H1 (cell line): Measurements from ENCODE around the gene CEP83. TPM values are rescaled to one million over a fixed set of nuclear protein-coding genes. Genes with fewer than 3 reads are reported as not detected.

ENCODE experiments used
- CTCF ChIA-PET: fragments of 300-600 bp; sonication (Branson Sonifier 250); formaldehyde crosslinking; loops from one replicate; lab custom pipeline; 2021; ENCODE audit not compliant: partially characterized antibody; lab: Charles Lee
- POLR2A ChIA-PET: fragments of 300-600 bp; sonication (Branson Sonifier 250); formaldehyde crosslinking; loops from one replicate; lab custom pipeline; 2021; ENCODE audit warnings: inconsistent platforms; ENCODE audit not compliant: partially characterized antibody; lab: Charles Lee
- DNase-seq, 2 experiments: peaks; one replicate each; pipeline versions ENCODE4 v3.0.0 to v3.0.0-alpha.2; 2010 to 2022; ENCODE audit warnings: low spot score in 2 of 2, low read depth in 1 of 2, mixed read lengths in 1 of 2
- FAIRE-seq: peaks from 2 replicates; lab custom pipeline; 2011; peaks lifted over from hg19 to GRCh38; lab: Jason Lieb, UNC
- H2AFZ ChIP-seq: 2 replicates; pipeline ENCODE4 v1.8.1; 2012; ENCODE audit warnings: low read length, inconsistent platforms
- H2AK5ac ChIP-seq: 2 replicates; pipeline ENCODE4 v1.6.1; 2013; ENCODE audit warnings: low read depth, low read length
- H2BK120ac ChIP-seq: replicated peaks from 2 replicates; pipeline ENCODE3; 2013; ENCODE audit warnings: low read depth, low read length, inconsistent platforms
- H2BK12ac ChIP-seq: 2 replicates; pipeline ENCODE4 v1.6.1; 2013; ENCODE audit warnings: low read depth, low read length
- H2BK15ac ChIP-seq: 2 replicates; pipeline ENCODE4 v1.6.1; 2013; ENCODE audit warnings: low read length
- H2BK20ac ChIP-seq: 2 replicates; pipeline ENCODE4 v1.6.1; 2013; ENCODE audit warnings: low read length
- H2BK5ac ChIP-seq: 2 replicates; pipeline ENCODE4 v1.6.1; 2013; ENCODE audit warnings: low read depth, low read length
- H3K14ac ChIP-seq: 2 replicates; pipeline ENCODE4 v1.6.1; 2013; ENCODE audit warnings: inconsistent platforms; ENCODE audit not compliant: insufficient read length
- H3K18ac ChIP-seq: 2 replicates; pipeline ENCODE4 v1.6.1; 2013; ENCODE audit warnings: low read length; ENCODE audit errors: extremely low read depth
- H3K23ac ChIP-seq: 2 replicates; pipeline ENCODE4 v1.6.1; 2013; ENCODE audit warnings: inconsistent platforms; ENCODE audit not compliant: insufficient read length
- H3K23me2 ChIP-seq: 2 replicates; pipeline ENCODE4 v1.6.1; 2013; ENCODE audit warnings: low read depth, low read length
- H3K27ac ChIP-seq: 2 replicates; pipeline ENCODE4 v1.6.1; 2011; ENCODE audit warnings: low read depth, low read length, inconsistent platforms
- H3K27me3 ChIP-seq, 4 experiments: replicated peaks in 1 of 4; 1 replicate in 1 of 4; 2 replicates in 3 of 4; pipeline versions ENCODE4 v1.6.1 to v1.8.1; 2011 to 2013; ENCODE audit warnings: low read length in 3 of 4, mild to moderate bottlenecking in 3 of 4, inconsistent platforms in 2 of 4, mixed read lengths in 2 of 4, moderate library complexity in 1 of 4; ENCODE audit not compliant: control insufficient read depth in 3 of 4, insufficient read depth in 3 of 4; ENCODE audit errors: extremely low read depth in 1 of 4
- H3K36me3 ChIP-seq, 4 experiments: 2 replicates each; pipeline versions ENCODE4 v1.6.1 to v1.8.1; 2011 to 2013; ENCODE audit warnings: mild to moderate bottlenecking in 4 of 4, low read length in 3 of 4, moderate library complexity in 2 of 4, control low read depth in 1 of 4, inconsistent platforms in 1 of 4; ENCODE audit not compliant: insufficient read depth in 4 of 4, control insufficient read depth in 2 of 4
- H3K4ac ChIP-seq: replicated peaks from 2 replicates; pipeline ENCODE3; 2013; ENCODE audit warnings: low read length, low read depth, mixed read lengths, inconsistent platforms; ENCODE audit not compliant: insufficient read length
- H3K4me1 ChIP-seq, 4 experiments: replicated peaks in 1 of 4; 1 replicate in 1 of 4; 2 replicates in 3 of 4; pipeline versions ENCODE4 v1.6.1 to v1.8.1; 2011 to 2013; ENCODE audit warnings: low read length in 3 of 4, inconsistent platforms in 2 of 4, mixed read lengths in 1 of 4; ENCODE audit not compliant: insufficient read depth in 4 of 4, control insufficient read depth in 3 of 4
- H3K4me2 ChIP-seq, 2 experiments: 2 replicates each; pipeline versions ENCODE4 v1.6.1 to v1.8.1; 2011 to 2013; ENCODE audit warnings: low read depth in 2 of 2, low read length in 2 of 2, control low read depth in 1 of 2, inconsistent platforms in 1 of 2, mild to moderate bottlenecking in 1 of 2; ENCODE audit not compliant: insufficient read depth in 1 of 2
- H3K4me3 ChIP-seq, 4 experiments: fragments of 200-600, 300-600 bp in 1 of 4; sonication (generic), shearing (Covaris generic), sonication (Bioruptor Twin) in 1 of 4; 2 replicates each; pipeline versions ENCODE4 v1.5.1 to v1.8.1; 2011 to 2016; ENCODE audit warnings: low read length in 4 of 4, low read depth in 3 of 4, control low read depth in 2 of 4, inconsistent platforms in 2 of 4, mild to moderate bottlenecking in 2 of 4, mixed read lengths in 1 of 4, moderate library complexity in 1 of 4; ENCODE audit not compliant: insufficient read depth in 2 of 4; ENCODE audit errors: extremely low read depth in 1 of 4
- H3K56ac ChIP-seq: replicated peaks from 2 replicates; pipeline ENCODE3; 2013; ENCODE audit warnings: low read depth, mild to moderate bottlenecking, mixed read lengths, low read length, inconsistent platforms; ENCODE audit not compliant: insufficient read length
- H3K79me1 ChIP-seq: 2 replicates; pipeline ENCODE4 v1.6.1; 2013; ENCODE audit warnings: low read depth, low read length, control low read depth
- H3K79me2 ChIP-seq, 2 experiments: 2 replicates each; pipeline versions ENCODE4 v1.6.1 to v1.8.1; 2012 to 2013; ENCODE audit warnings: low read length in 2 of 2, mild to moderate bottlenecking in 2 of 2, inconsistent platforms in 1 of 2; ENCODE audit not compliant: insufficient read depth in 2 of 2, control insufficient read depth in 1 of 2
- H3K9ac ChIP-seq, 4 experiments: replicated peaks in 1 of 4; 1 replicate in 1 of 4; 2 replicates in 3 of 4; pipeline versions ENCODE4 v1.6.1 to v1.8.1; 2011 to 2013; ENCODE audit warnings: low read depth in 3 of 4, low read length in 3 of 4, control low read depth in 2 of 4, mild to moderate bottlenecking in 2 of 4, moderate library complexity in 2 of 4, inconsistent platforms in 1 of 4; ENCODE audit errors: extremely low read depth in 1 of 4
- H3K9me3 ChIP-seq, 2 experiments: 2 replicates each; pipeline versions ENCODE4 v1.6.1 to v1.8.1; 2012 to 2013; ENCODE audit warnings: mild to moderate bottlenecking in 2 of 2, moderate library complexity in 2 of 2, control low read depth in 1 of 2, inconsistent platforms in 1 of 2, low read depth in 1 of 2, low read length in 1 of 2, mixed read lengths in 1 of 2; ENCODE audit not compliant: insufficient read depth in 2 of 2
- H4K20me1 ChIP-seq, 2 experiments: replicated peaks in 1 of 2; 2 replicates each; pipeline versions ENCODE3 to v1.8.1; 2011 to 2013; ENCODE audit warnings: inconsistent platforms in 2 of 2, low read length in 2 of 2, mild to moderate bottlenecking in 1 of 2; ENCODE audit not compliant: insufficient read depth in 2 of 2, control insufficient read depth in 1 of 2
- H4K5ac ChIP-seq: 2 replicates; pipeline ENCODE4 v1.6.1; 2013; ENCODE audit warnings: low read length, low read depth, mixed read lengths, inconsistent platforms; ENCODE audit not compliant: insufficient read length
- H4K8ac ChIP-seq: 2 replicates; pipeline ENCODE4 v1.8.0; 2013; ENCODE audit warnings: mild to moderate bottlenecking, moderate library complexity, low read length, inconsistent platforms; ENCODE audit not compliant: insufficient read depth; ENCODE audit errors: extremely low read depth
- H4K91ac ChIP-seq: replicated peaks from 2 replicates; pipeline ENCODE3; 2013; ENCODE audit warnings: low read length, mixed read lengths, inconsistent platforms; ENCODE audit not compliant: insufficient read length
- E2F6 ChIP-seq: IDR thresholded peaks from 2 replicates; pipeline ENCODE4 v1.6.1; 2012; ENCODE audit warnings: inconsistent platforms
- SAP30 ChIP-seq: fragments of 300-600 bp; sonication (generic); IDR thresholded peaks from 2 replicates; pipeline ENCODE4 v1.7.1; 2012; ENCODE audit warnings: low read length, moderate library complexity, mild to moderate bottlenecking, inconsistent platforms; ENCODE audit not compliant: insufficient read depth, insufficient replicate concordance
- WGBS, 2 experiments: shearing (Covaris generic) in 1 of 2; methylation state at CpG; one replicate each; pipeline versions ENCODE4 v1.1.6 to v1.1.7; 2013 to 2015; ENCODE audit warnings: low lambda C conversion rate in 2 of 2, mixed read lengths in 2 of 2, inconsistent platforms in 1 of 2, low coverage in 1 of 2, missing lambda C conversion rate in 1 of 2; ENCODE audit not compliant: insufficient replicate concordance in 2 of 2, insufficient coverage in 1 of 2, insufficient read length in 1 of 2; ENCODE audit errors: extremely low coverage in 1 of 2, missing lambda C conversion rate in 1 of 2; 5-methylcytosine and 5-hydroxymethylcytosine counted together
- polyA plus RNA-seq, 7 experiments: library from polyadenylated mRNA; depleted of rRNA in 3 of 7; stranded (reverse) in 5 of 7; unstranded in 2 of 7; fragments of >200 nt in 5 of 7; fragments of 200-250 nt in 2 of 7; gene quantifications; 1 replicate in 5 of 7; 2 replicates in 1 of 7; 4 replicates in 1 of 7; pipeline versions ENCODE4 v1.2.1 to v1.2.3, GENCODE V29; 2011 to 2013; ENCODE audit warnings: missing spikeins in 2 of 7, mixed read lengths in 2 of 7
- total RNA-seq: library from RNA; stranded (reverse); fragmentation: NEBNext Ultra II Directional; extraction: Animal tissue kit (Norgen Biotek cat#: 25700); gene quantifications from 2 replicates; pipeline ENCODE4 v1.2.1, GENCODE V29; 2021

CEP83 gene
- total and polyA plus RNA-seq, 2 of the 8 experiments (the other 6 are each of a cell fraction or from before 2014, with no cell fraction given), result 6.0 to 25.8 TPM

- WGBS, 2 experiments, result 79% methylated on average over 5 of the region's 5 CpGs; no CpG with 5 or more reads in 1 of the 2 experiments
- no peak overlapping the region for H3K56ac ChIP-seq
- H2BK120ac ChIP-seq, result no peak overlapping the region
- H3K27ac ChIP-seq, result no peak overlapping the region
- no peaks in the 10 kb centered on the region for H3K27me3 ChIP-seq
- H4K8ac ChIP-seq, result no peak overlapping the region
- H2AK5ac ChIP-seq, result no peak overlapping the region
- peaks cover 0 to 63% of the 10 kb centered on the region in 2 experiments; a peak in 2 of 4 replicates for H3K79me2 ChIP-seq
- no peak overlapping the region for H4K5ac ChIP-seq
- H2AFZ ChIP-seq, result no peak overlapping the region
- no peak overlapping the region for H2BK5ac ChIP-seq
- H3K9ac ChIP-seq, result no peak overlapping the region
- H3K18ac ChIP-seq, result no peak overlapping the region
- no peak overlapping the region for H2BK15ac ChIP-seq
- CTCF ChIA-PET, result interaction anchor here (0.6 to 1.8 kb wide), 5 partner anchors 106 to 417 kb away, joined by 3 to 5 read pairs (median 4); no protein-coding TSS in a partner anchor
- H3K4ac ChIP-seq, result no peak overlapping the region
- FAIRE-seq, result no peak
- no peaks in the 10 kb centered on the region; a peak in 1 of 8 replicates for H3K36me3 ChIP-seq
- no peak overlapping the region for H2BK20ac ChIP-seq
- peaks cover 0 to 10% (median 4%) of the 10 kb centered on the region in 4 experiments; a peak in 4 of 7 replicates for H3K4me1 ChIP-seq
- H3K4me2 ChIP-seq, result no peak overlapping the region
- no peak overlapping the region for H3K4me3 ChIP-seq
- no peaks in the 10 kb centered on the region; the same call in 1 of the 2 replicates for H3K79me1 ChIP-seq
- H2BK12ac ChIP-seq, result peak overlapping the region; percentile 21; the same call in 1 of the 2 replicates
- no peak overlapping the region for H3K23ac ChIP-seq
- peaks cover 2% of the 10 kb centered on the region; the same call in 1 of the 2 replicates for H3K23me2 ChIP-seq
- no peaks in the 10 kb centered on the region for H4K20me1 ChIP-seq
- no peak overlapping the region for H3K14ac ChIP-seq
- H4K91ac ChIP-seq, result no peak overlapping the region
- 0 out of 4 replicates have a peak, but pooled peaks cover 0 to 5% of the 10 kb centered on the region in 2 experiments for H3K9me3 ChIP-seq
- DNase-seq, result no peak
- no peak for TF ChIP-seq E2F6
- no peak for TF ChIP-seq SAP30
- POLR2A ChIA-PET, result interaction anchor here (0.8 kb wide), 1 partner anchor 11 kb away, joined by 3 read pairs; no protein-coding TSS in a partner anchor
Observed at GRCh38 chr12:94435511-94435927, 24.1 kb downstream of the CEP83 start.
